ENCODE results near the gene ZCCHC7. TPM values are rescaled to one million over a fixed set of nuclear protein-coding genes. Genes with fewer than 3 reads are reported as not detected.

ZCCHC7 gene
- total and polyA plus RNA-seq, 10 of the 15 experiments (the other 5 are each of a cell fraction or from before 2014, with no cell fraction given), result 42.9 to 178 (median 53.3) TPM

GRCh38 chr9:37187713-37188439, 67.5 kb downstream of the ZCCHC7 start (continued):
- TF ChIP-seq NFIC (IDR thresholded peaks at IDR 0.05; ENCODE audit: low read depth, low read length) (peak; percentile 95), SPI1 (IDR thresholded peaks at IDR 0.05; ENCODE audit: borderline replicate concordance, insufficient read depth, low read depth, low read length) (0 out of 2 replicates have a peak, but pooled peaks have one; percentile 20), RELA (IDR thresholded peaks at IDR 0.05; ENCODE audit: borderline replicate concordance, partially characterized antibody) (no peak), RUNX3 (IDR thresholded peaks at IDR 0.05; ENCODE audit: low read length) (peak; percentile 90), SREBF2 (IDR thresholded peaks at IDR 0.05; ENCODE audit: low read length) (no peak), ETV6 (conservative IDR thresholded peaks at IDR 0.05 in 1 of 2, IDR thresholded peaks at IDR 0.05 in 1 of 2; ENCODE audit: borderline replicate concordance in 1 of 2, low read depth in 1 of 2) (peak in 1 of 2 experiments; percentile 57; a peak in 1 of 4 replicates), CREB1 (IDR thresholded peaks at IDR 0.05; ENCODE audit: low read depth) (no peak), EED (IDR thresholded peaks at IDR 0.05; ENCODE audit: low read depth) (0 out of 2 replicates have a peak, but pooled peaks have one; percentile 27), EP300 (IDR thresholded peaks at IDR 0.05; ENCODE audit: borderline replicate concordance in 1 of 2, control insufficient read depth in 1 of 2, low read depth in 2 of 2, low read length in 2 of 2) (peak; percentile 31 to 66; a peak in 2 of 4 replicates), ATF2 (IDR thresholded peaks at IDR 0.05; ENCODE audit: low read length) (peak; percentile 89), TCF7 (IDR thresholded peaks at IDR 0.05; ENCODE audit: borderline replicate concordance) (peak; percentile 41; the same call in 1 of the 2 replicates), POLR2A (IDR thresholded peaks at IDR 0.05; ENCODE audit: low read depth, low read length) (no peak), PAX8 (IDR thresholded peaks at IDR 0.05) (0 out of 2 replicates have a peak, but pooled peaks have one; percentile 10), CTCF (IDR thresholded peaks at IDR 0.05 in 2 of 3, conservative IDR thresholded peaks at IDR 0.05 in 1 of 3; ENCODE audit: control insufficient read depth in 2 of 3, extremely low read depth in 1 of 3, insufficient read depth in 1 of 3, low read depth in 3 of 3, low read length in 3 of 3) (no peak), RFX5 (IDR thresholded peaks at IDR 0.05; ENCODE audit: low read depth, low read length) (no peak), IRF3 (IDR thresholded peaks at IDR 0.05) (no peak), ZNF687 (IDR thresholded peaks at IDR 0.05) (0 out of 2 replicates have a peak, but pooled peaks have one; percentile 24), SMARCA5 (IDR thresholded peaks at IDR 0.05) (no peak), MLLT1 (IDR thresholded peaks at IDR 0.05) (peak; percentile 52; the same call in 1 of the 2 replicates)

Measured in GM12878 (cell line).